Activated CD4-positive, alpha-beta memory T cell treated with anti-CD3 and anti-CD28 coated beads for 36 hours (primary cell): Measurements from ENCODE around the gene DIS3L2. TPM values are rescaled to one million over a fixed set of nuclear protein-coding genes. Genes with fewer than 3 reads are reported as not detected.
"Not testable (repeated sequence)": the region's sequence is repeated elsewhere in the genome, so short reads cannot be mapped to it uniquely, and the experiment has no call there.

Experiments
- CTCF ChIA-PET: fragments of 350-600 bp; sonication (Branson Sonifier 250); formaldehyde crosslinking; loops from one replicate; lab custom pipeline; 2021; ENCODE audit warnings: antibody characterized with exemption, inconsistent platforms; lab: Charles Lee
- POLR2A ChIA-PET: fragments of 350-600 bp; sonication (Branson Sonifier 250); formaldehyde crosslinking; loops from one replicate; lab custom pipeline; 2021; ENCODE audit warnings: antibody characterized with exemption; lab: Charles Lee
- DNase-seq: peaks from one replicate; pipeline ENCODE4 v3.0.0-alpha.2; 2020
- H3K27ac Mint-ChIP-seq: one replicate; pipeline ENCODE4 v1.8.0; 2021; ENCODE audit warnings: mixed read lengths
- H3K27me3 Mint-ChIP-seq: one replicate; pipeline ENCODE4 v1.8.0; 2021; ENCODE audit warnings: mixed read lengths
- H3K36me3 Mint-ChIP-seq: one replicate; pipeline ENCODE4 v1.8.0; 2021; ENCODE audit warnings: mixed read lengths
- H3K4me1 Mint-ChIP-seq: one replicate; pipeline ENCODE4 v1.8.0; 2021; ENCODE audit warnings: low read depth, mixed read lengths
- H3K4me3 Mint-ChIP-seq: one replicate; pipeline ENCODE4 v1.8.0; 2021; ENCODE audit warnings: mild to moderate bottlenecking, mixed read lengths
- H3K9me3 Mint-ChIP-seq: one replicate; pipeline ENCODE4 v1.8.0; 2021; ENCODE audit warnings: mixed read lengths
- intact Hi-C: fragments of 100-400 bp; cut with micrococcal nuclease; formaldehyde crosslinking; loops from one replicate; pipeline ENCODE4 v1.15.1; 2023
- total RNA-seq, 2 experiments: library from RNA; stranded (reverse); gene quantifications; one replicate each; pipeline ENCODE4 v1.2.3, GENCODE V29; 2021

Gene DIS3L2
- total RNA-seq, 2 experiments from 2014 or later, result 20.5 to 25.7 TPM

DNA sequence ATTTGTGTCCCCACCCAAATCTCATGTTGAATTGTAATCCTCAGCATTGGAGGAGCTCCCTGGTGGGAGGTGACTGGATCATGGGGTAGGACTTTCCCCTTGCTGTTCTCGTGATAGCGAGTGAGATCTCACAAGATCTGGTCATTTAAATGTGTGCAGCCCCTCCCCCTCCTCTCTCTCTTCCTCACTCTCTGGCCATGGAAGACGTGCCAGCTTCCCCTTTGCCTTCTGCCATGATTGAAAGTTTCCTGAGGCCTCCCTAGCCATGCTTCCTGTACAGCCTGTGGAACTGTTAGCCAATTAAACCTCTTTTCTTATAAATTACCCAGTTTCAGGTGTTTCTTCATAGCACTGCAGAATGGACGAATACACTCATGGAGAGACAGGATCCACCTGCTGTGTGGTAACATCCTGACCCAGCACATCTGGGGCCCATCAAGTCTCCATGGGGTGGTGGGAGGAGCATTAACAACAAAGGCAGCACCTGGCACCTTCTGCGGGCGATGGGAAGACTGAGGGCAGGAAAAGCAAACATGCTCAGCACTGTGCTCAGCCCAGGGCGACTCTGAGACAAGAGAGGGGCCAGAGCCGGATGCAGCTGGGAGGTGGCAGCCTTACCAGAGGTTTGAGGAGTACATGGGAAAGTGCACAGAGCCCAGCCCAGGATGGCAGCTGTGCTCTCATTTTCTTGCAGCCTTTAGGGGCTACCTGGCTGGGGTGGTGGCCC is 400.8 kb downstream of the DIS3L2 start:
- no peak overlapping the region for H3K4me3 Mint-ChIP-seq
- ChIA-PET POLR2A (no interaction called here), CTCF (interaction anchor here (0.9 to 1.1 kb wide), 2 partner anchors 38 to 77 kb away, joined by 4 read pairs; no protein-coding TSS in a partner anchor)
- H3K36me3 Mint-ChIP-seq, result no peaks in the 10 kb centered on the region
- no peaks in the 10 kb centered on the region for H3K27me3 Mint-ChIP-seq
- intact Hi-C loops, result no loop called here
- H3K4me1 Mint-ChIP-seq, result peaks cover 11% of the 10 kb centered on the region
- H3K9me3 Mint-ChIP-seq, result no peaks in the 10 kb centered on the region
- no peak overlapping the region for H3K27ac Mint-ChIP-seq
- no peak for DNase-seq

DNA sequence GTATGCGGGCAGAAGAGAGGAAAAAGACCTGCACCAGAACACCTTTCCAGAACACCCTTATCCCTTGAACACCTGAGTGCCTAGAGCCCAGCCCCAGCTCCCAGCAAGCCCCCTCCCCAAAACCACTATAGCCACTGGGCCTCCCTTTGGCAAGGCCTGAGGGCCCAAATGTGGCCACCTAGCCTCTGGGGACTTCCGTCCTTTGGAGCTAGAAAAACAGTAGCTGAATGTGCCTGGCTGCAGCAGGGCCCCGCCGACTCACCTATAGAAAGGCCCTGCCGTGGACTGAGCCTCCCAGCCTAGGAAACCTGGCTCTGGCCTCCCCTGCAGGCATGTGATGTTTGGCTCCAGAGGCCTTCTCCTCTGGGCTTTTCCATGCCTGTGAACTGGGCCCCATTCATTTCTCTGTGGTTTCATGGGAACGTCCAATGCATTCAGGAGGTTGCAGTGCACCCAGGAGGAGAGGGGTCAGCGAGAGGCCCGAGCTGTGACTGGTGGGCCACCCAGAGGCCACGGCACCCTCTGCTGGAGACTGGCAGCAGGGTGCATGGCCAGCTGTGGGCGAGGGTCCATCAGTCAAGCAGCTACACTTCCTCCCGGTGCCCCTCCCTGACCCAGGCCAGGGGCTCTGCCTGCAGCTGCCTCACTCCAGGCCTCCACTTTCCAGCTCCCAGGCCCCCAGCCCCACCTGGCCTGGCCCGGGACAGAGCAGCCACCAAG is 401.7 kb downstream of the DIS3L2 start:
- peak overlapping the region; percentile 45 for H3K27ac Mint-ChIP-seq
- H3K4me3 Mint-ChIP-seq, result peak overlapping the region; percentile 74
- CTCF ChIA-PET, result interaction anchor here (0.6 to 1.1 kb wide), 4 partner anchors 23 to 463 kb away, joined by 3 to 4 read pairs (median 4); no protein-coding TSS in a partner anchor
- H3K36me3 Mint-ChIP-seq, intact Hi-C loops, DNase-seq, H3K9me3 Mint-ChIP-seq, H3K27me3 Mint-ChIP-seq, POLR2A ChIA-PET: not testable (repeated sequence)
- H3K4me1 Mint-ChIP-seq, result peaks cover 11% of the 10 kb centered on the region

DNA sequence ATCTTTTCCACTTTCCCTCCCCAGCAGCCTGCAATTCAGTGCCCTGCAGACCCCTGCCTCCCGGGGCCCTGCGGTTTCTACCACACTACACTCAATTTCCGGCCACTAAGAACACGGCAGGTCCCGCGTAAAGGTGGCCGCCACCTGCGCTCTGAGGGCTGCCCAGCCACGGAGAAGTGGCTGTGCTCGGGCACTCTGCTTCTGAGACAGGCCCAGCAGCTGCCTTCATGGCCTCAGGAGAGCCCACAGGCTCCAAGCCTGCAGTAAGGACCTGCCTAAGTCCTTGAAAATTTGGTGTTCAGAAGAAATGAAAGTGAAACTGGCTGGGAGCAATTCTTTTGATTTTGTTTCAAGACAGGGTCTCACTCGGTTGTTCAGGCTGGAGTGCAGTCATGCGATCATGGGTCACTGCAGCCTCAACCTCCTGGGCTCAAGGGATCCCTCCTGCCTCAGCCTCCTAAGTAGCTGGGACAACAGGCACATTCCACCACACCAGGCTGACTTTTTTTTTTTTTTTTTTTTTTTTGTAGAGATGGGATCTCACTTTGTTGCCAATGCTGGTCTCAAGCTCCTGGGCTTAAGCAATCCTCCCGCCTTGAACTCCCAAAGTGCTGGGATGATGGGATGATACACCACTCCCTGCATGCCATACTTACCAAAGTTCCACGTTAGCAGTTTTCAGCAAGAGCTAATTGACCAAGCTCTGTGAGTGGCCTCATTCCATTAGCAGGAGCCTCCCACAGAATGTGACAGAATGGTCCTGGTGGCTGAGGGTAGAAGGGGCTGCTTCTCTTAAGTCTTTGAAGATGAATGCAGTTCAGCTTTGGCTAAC is 402.5 kb downstream of the DIS3L2 start:
- CTCF ChIA-PET, result interaction anchor here (1.0 kb wide), 1 partner anchor 464 kb away, joined by 3 read pairs; no protein-coding TSS in a partner anchor
- Mint-ChIP-seq H3K4me3 (peak overlapping the region; percentile 74), H3K27ac (peak overlapping the region; percentile 45), H3K27me3 (no peaks in the 10 kb centered on the region), H3K36me3 (no peaks in the 10 kb centered on the region), H3K9me3 (no peaks in the 10 kb centered on the region), H3K4me1 (peaks cover 11% of the 10 kb centered on the region)
- POLR2A ChIA-PET, result no interaction called here
- peak; percentile 46 for DNase-seq
- intact Hi-C loops, result no loop called here

DNA sequence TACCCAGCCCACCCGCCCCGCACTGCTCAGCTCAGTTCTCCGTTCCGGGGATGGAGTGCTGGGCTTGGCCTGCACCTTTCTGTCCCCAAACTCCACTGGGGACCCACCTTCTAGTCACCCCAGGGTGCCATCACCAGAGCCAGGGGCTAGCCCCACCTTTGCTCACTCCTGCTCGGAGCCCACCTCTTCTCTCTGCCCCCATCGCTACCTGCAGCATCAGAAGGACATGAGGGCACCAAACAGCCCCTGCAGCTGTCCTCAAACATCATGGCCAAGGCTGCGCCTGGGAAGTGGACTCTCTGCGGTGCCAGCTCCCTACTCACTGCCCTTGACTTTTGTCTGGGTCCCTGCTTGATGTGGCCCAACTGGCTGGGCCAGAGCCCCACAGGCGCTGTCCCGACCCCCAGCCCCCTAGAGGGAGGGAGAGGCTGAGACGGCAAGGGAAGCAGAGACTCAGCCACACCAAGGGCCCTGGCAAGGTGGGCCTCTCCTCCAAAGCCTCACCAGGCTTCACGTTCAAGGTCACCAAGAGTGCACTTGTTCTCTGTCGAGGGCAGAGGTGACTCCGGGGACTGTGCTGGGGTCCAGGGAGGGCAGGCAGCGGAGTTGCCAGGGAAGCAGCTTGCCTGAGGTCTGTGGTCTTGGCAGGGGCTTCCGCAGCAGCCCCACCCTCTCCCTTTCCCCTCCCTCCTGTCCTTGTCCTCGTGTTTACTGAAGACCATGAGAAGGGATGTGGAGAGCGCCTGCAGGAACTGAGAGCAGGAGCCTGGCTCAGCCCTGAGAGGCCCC is 403.5 kb downstream of the DIS3L2 start:
- POLR2A ChIA-PET, H3K36me3 Mint-ChIP-seq, intact Hi-C loops, H3K27ac Mint-ChIP-seq, H3K27me3 Mint-ChIP-seq, H3K4me3 Mint-ChIP-seq, H3K9me3 Mint-ChIP-seq: not testable (repeated sequence)
- DNase-seq, result peak; percentile 6
- H3K4me1 Mint-ChIP-seq, result peaks cover 11% of the 10 kb centered on the region
- CTCF ChIA-PET, result interaction anchor here (1.2 kb wide), 1 partner anchor 42 kb away, joined by 3 read pairs; no protein-coding TSS in a partner anchor

DNA sequence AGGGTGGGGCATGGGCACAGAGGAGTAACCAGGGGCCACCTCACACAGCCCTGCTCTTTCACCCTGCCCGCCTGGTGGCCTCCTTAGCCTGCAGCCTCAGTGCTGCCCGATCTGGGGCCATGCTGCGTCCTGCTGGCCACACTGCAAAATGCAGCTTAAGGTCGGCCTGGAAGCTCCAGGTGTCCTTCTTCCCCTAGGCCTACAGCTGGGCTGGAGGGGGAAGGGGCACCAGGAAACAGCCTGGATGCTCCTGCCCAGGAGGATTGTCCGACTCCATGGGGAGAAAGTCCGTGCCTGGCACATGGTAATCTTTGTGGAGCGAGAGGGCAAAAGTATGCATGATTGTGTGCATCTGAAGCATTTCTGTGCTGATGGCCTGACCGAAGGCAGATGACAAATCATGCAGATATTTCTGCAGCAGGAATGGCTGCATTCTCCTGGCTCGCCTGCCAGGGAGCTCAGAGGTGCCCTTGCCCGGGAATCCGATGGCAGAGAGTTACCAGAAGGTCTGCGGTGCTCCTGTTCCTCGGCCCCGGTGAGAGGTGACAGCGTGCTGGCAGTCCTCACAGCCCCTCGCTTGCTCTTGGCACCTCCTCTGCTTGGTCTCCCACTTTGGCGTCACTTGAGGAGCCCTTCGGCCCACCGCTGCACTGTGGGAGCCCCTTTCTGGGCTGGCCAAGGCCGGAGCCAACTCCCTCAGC is 404.3 kb downstream of the DIS3L2 start:
- intact Hi-C loops, result no loop called here
- Mint-ChIP-seq H3K4me3 (no peak overlapping the region), H3K27me3 (no peaks in the 10 kb centered on the region), H3K9me3 (no peaks in the 10 kb centered on the region), H3K36me3 (no peaks in the 10 kb centered on the region), H3K4me1 (peaks cover 11% of the 10 kb centered on the region), H3K27ac (no peak overlapping the region)
- POLR2A ChIA-PET, result no interaction called here
- peak; percentile 31 for DNase-seq
- CTCF ChIA-PET, result interaction anchor here (0.7 to 1.2 kb wide), 3 partner anchors 25 to 158 kb away, joined by 3 to 4 read pairs (median 3); no protein-coding TSS in a partner anchor

DNA sequence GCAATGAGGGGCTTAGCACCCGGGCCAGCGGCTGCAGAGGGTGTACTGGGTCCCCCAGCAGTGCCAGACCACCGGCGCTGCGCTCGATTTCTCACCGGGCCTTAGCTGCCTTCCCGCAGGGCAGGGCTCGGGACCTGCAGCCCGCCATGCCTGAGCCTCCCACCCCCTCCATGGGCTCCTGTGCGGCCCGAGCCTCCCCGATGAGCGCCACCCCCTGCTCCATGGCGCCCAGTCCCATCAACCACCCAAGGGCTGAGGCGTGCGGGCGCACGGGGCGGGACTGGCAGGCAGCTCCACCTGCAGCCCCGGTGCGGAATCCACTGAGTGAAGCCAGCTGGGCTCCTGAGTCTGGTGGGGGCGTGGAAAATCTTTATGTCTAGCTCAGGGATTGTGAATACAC is 404.9 kb downstream of the DIS3L2 start:
- intact Hi-C loops, H3K9me3 Mint-ChIP-seq, POLR2A ChIA-PET, H3K27ac Mint-ChIP-seq, H3K27me3 Mint-ChIP-seq, H3K36me3 Mint-ChIP-seq, H3K4me3 Mint-ChIP-seq: not testable (repeated sequence)
- peak; percentile 7 for DNase-seq
- peaks cover 11% of the 10 kb centered on the region for H3K4me1 Mint-ChIP-seq
- CTCF ChIA-PET, result interaction anchor here (1.1 to 1.4 kb wide), 2 partner anchors 25 to 73 kb away, joined by 3 read pairs; no protein-coding TSS in a partner anchor

DNA sequence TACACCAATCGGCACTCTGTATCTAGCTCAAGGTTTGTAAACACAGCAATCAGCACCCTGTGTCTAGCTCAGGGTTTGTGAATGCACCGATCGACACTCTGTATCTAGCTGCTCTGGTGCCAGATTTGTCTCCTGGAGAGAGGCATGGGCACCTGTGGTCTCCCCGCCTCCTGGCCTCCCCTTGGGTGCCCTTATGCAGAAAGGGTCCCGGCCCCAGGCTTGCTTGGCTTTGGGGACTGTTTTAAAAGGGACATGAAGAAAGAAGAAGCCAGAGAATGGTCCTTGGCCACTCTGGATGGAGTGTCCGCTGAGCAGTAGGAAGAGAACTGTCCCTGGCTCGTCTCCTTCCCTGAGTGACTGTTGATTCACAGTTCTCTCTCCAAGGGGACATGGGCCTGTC is 405.5 kb downstream of the DIS3L2 start:
- CTCF ChIA-PET, result interaction anchor here (1.2 to 1.4 kb wide), 2 partner anchors 70 to 72 kb away, joined by 3 read pairs; no protein-coding TSS in a partner anchor
- H3K9me3 Mint-ChIP-seq, result no peaks in the 10 kb centered on the region
- POLR2A ChIA-PET, result no interaction called here
- no peak overlapping the region for H3K27ac Mint-ChIP-seq
- peaks cover 11% of the 10 kb centered on the region for H3K4me1 Mint-ChIP-seq
- no peaks in the 10 kb centered on the region for H3K27me3 Mint-ChIP-seq
- no peak for DNase-seq
- intact Hi-C loops, result no loop called here
- H3K36me3 Mint-ChIP-seq, result no peaks in the 10 kb centered on the region
- no peak overlapping the region for H3K4me3 Mint-ChIP-seq

DNA sequence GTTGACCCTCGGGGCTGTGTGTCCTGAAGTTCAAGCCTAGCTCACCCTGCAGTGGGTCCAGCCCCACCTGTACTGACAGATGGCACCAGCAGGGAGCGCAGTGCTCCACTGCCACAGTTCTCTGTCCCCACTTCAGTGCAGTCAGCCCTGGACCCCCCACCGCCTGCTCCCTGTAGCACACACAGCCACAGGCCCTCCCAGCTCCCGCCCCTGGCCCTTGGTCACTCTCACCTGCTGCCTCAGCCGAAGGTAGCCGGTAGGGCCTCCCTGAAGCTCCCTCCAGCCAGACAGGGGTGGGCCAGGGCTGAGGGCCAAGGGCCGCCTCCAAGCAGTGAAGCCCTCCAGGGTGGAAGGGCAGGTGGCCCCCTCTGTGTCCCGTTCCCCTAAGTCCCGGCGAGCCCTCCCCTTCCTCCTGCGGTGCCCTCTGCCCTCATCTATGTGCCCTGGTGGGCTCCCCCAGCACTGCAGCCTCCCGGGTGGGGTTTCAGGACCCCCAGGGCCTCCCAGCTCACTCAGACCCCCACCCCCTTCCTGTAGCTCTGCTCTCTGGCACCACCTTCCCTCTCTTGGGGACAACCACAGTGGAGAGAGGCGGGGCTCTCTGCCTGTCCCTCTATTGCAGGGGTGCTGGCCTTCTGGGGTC is 406.2 kb downstream of the DIS3L2 start:
- H3K4me1 Mint-ChIP-seq, result peaks cover 11% of the 10 kb centered on the region
- ChIA-PET POLR2A (no interaction called here), CTCF (interaction anchor here (1.2 to 1.4 kb wide), 2 partner anchors 70 to 71 kb away, joined by 3 read pairs; no protein-coding TSS in a partner anchor)
- intact Hi-C loops, result no loop called here
- no peaks in the 10 kb centered on the region for H3K9me3 Mint-ChIP-seq
- no peaks in the 10 kb centered on the region for H3K36me3 Mint-ChIP-seq
- H3K27me3 Mint-ChIP-seq, result no peaks in the 10 kb centered on the region
- H3K4me3 Mint-ChIP-seq, result no peak overlapping the region
- DNase-seq, result no peak
- H3K27ac Mint-ChIP-seq, result no peak overlapping the region

DNA sequence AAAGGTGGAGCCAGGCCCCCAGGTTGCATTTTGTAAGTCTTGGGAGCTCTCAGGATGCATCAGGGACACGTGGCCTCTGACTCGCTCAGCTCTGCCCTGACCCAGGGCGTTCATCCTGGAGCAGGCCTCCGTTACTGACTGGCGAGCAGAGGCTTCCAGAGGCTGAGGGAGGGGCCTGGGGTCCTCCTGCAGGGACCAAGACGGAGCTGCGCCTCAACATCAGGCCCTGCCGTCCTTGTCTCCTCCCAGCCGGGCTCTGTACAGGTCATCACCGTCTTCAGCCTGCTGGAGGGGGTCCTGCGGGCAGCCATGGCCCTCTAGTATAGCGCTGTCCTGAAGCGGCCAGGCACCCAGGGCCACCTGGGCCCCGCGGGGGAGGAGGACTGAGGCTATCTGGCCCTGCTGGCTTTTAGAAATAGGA is 406.8 kb downstream of the DIS3L2 start:
- H3K4me3 Mint-ChIP-seq, result no peak overlapping the region
- ChIA-PET POLR2A (no interaction called here), CTCF (no interaction called here)
- peaks cover 8% of the 10 kb centered on the region for H3K4me1 Mint-ChIP-seq
- intact Hi-C loops, result no loop called here
- no peak overlapping the region for H3K27ac Mint-ChIP-seq
- H3K9me3 Mint-ChIP-seq, result no peaks in the 10 kb centered on the region
- DNase-seq, result no peak
- no peaks in the 10 kb centered on the region for H3K27me3 Mint-ChIP-seq
- no peaks in the 10 kb centered on the region for H3K36me3 Mint-ChIP-seq

DNA sequence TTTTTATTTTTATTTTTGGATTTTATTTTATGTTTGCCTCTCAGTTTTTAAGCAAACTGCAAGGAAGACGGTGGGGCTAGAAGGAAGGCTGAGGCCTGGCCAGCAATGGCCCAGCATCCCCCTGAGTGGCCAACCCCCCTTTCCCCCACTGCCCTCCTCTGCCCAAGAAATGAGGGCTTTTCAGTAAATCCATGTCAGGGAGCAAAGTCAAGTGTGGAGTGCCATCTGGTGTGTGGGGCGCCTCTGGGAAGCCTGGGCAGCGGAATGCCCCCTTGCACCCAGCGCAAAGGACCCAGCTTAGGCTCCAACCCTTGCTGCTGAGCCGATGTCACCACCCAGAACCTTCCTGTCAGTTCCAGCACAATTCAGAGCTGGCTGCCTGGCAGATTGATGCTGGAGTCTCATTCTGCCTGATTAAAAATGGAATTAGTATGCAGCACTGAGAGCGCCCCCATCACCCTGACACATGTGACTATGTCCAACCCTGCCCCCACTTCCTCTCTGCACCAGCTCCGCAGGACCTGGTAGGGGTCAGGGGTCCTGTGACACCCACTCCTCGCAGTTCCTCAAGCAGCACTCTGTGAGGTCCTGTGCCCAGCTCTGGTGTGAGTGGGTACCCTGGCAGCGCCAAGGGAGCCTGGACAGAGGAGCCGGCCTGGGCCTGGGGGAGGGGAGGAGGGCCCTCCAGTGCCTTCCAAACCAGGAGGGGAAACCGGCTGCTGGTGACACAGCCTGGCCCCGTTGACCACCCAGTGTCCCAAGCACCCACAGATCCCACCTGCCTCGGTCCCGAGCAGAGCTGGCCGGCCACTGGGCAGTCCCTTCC is 407.8 kb downstream of the DIS3L2 start:
- no peak overlapping the region for H3K27ac Mint-ChIP-seq
- H3K4me1 Mint-ChIP-seq, result no peaks in the 10 kb centered on the region
- POLR2A ChIA-PET, result no interaction called here

More for the DNA sequence above, 407.8 kb downstream of the DIS3L2 start:
- CTCF ChIA-PET, result no interaction called here
- no peaks in the 10 kb centered on the region for H3K9me3 Mint-ChIP-seq
- no peaks in the 10 kb centered on the region for H3K27me3 Mint-ChIP-seq
- H3K4me3 Mint-ChIP-seq, result no peak overlapping the region
- H3K36me3 Mint-ChIP-seq, result no peaks in the 10 kb centered on the region
- DNase-seq, result no peak
- intact Hi-C loops, result no loop called here
